Right renal pelvis (tissue), 4 donors: Measurements from ENCODE around the gene DCTN3. TPM values are rescaled to one million over a fixed set of nuclear protein-coding genes. Genes with fewer than 3 reads are reported as not detected.

Experiments
- DNase-seq, 4 donors: peaks; one replicate each; pipeline ENCODE4 v3.0.0-alpha.2; 2013; ENCODE audit warnings: low read depth in 4 of 4, low spot score in 3 of 4, missing footprints in 1 of 4
- polyA plus RNA-seq, 4 donors: library from polyadenylated mRNA; unstranded; fragments of 120-200 nt; gene quantifications; one replicate each; pipeline ENCODE4 v1.2.1, GENCODE V29; 2013; ENCODE audit not compliant: insufficient read length in 4 of 4

Gene DCTN3
- polyA plus RNA-seq, 4 donors, result 95.5 to 108 (median 99.3) TPM

GRCh38 chr9:34576597-34577399 is 43.5 kb downstream of the DCTN3 start:
- DNase-seq, result no peak

GRCh38 chr9:34575862-34576596 is 44.3 kb downstream of the DCTN3 start:
- no peak for DNase-seq

GRCh38 chr9:34575241-34575640 is 45.1 kb downstream of the DCTN3 start:
- DNase-seq, result no peak

- no peak for DNase-seq
Observed at GRCh38 chr9:34574571-34574970, 45.7 kb downstream of the DCTN3 start.

- no peak for DNase-seq
Observed at GRCh38 chr9:34573599-34574325, 46.5 kb downstream of the DCTN3 start.

GRCh38 chr9:34572628-34573027 is 47.7 kb downstream of the DCTN3 start:
- no peak for DNase-seq

- no peak for DNase-seq
Observed at GRCh38 chr9:34572092-34572491, 48.2 kb downstream of the DCTN3 start.

- DNase-seq, result no peak
Observed at GRCh38 chr9:34571481-34571810, 48.8 kb downstream of the DCTN3 start.

- DNase-seq, result no peak
Observed at GRCh38 chr9:34570809-34571480, 49.4 kb downstream of the DCTN3 start.

GRCh38 chr9:34570376-34570775 is 49.9 kb downstream of the DCTN3 start:
- DNase-seq, result no peak

GRCh38 chr9:34568774-34569173 is 51.5 kb downstream of the DCTN3 start:
- no peak for DNase-seq

GRCh38 chr9:34568133-34568532 is 52.2 kb downstream of the DCTN3 start:
- DNase-seq, result no peak

GRCh38 chr9:34566972-34567371 is 53.3 kb downstream of the DCTN3 start:
- no peak for DNase-seq

- no peak for DNase-seq
Observed at GRCh38 chr9:34566322-34566721, 54.0 kb downstream of the DCTN3 start.

- no peak for DNase-seq
Observed at GRCh38 chr9:34565856-34566255, 54.4 kb downstream of the DCTN3 start.

GRCh38 chr9:34564617-34565016 is 55.7 kb downstream of the DCTN3 start:
- no peak for DNase-seq

Other genes with a start within 250 kb of the DCTN3 start
- gene MYORG, start 243.6 kb downstream of the DCTN3 start, polyA plus RNA-seq, result 10 to 100 TPM in 2 of 4 donors, 1 to 10 TPM in 2; 7.6 to 11.5 (median 9.6) TPM
- gene FAM219A, start 161.9 kb downstream of the DCTN3 start, polyA plus RNA-seq, result 10 to 100 TPM; 13.7 to 15.4 (median 14.1) TPM
- gene DNAI1, start 161.7 kb downstream of the DCTN3 start, polyA plus RNA-seq, result 1 to 10 TPM; 1.9 to 2.2 (median 1.9) TPM
- gene ENHO, start 97.5 kb downstream of the DCTN3 start, polyA plus RNA-seq, result 1 to 10 TPM in 3 of 4 donors, under 1 TPM in 1; 0.74 to 2.8 (median 1.8) TPM
- gene CNTFR, start 30.8 kb downstream of the DCTN3 start, polyA plus RNA-seq, result 10 to 100 TPM; 42.5 to 53.8 (median 46.6) TPM
- gene RPP25L, start 8.4 kb downstream of the DCTN3 start, polyA plus RNA-seq, result 10 to 100 TPM; 23.9 to 36.7 (median 30.0) TPM
- gene ARID3C, start 8.6 kb upstream of the DCTN3 start, polyA plus RNA-seq, result under 1 TPM in 1 of 4 donors, not detected in 3; 0.12 TPM
- gene SIGMAR1, start 17.3 kb upstream of the DCTN3 start, polyA plus RNA-seq, result 10 to 100 TPM; 48.2 to 52.6 (median 49.9) TPM
- gene GALT, start 26.2 kb upstream of the DCTN3 start, polyA plus RNA-seq, result 10 to 100 TPM; 65.4 to 71.6 (median 66.1) TPM
- 10 to 100 TPM; 47.7 to 66.7 (median 53.4) TPM for gene IL11RA, start 31.7 kb upstream of the DCTN3 start, polyA plus RNA-seq
- gene CCL27, start 42.2 kb upstream of the DCTN3 start, polyA plus RNA-seq, result under 1 TPM; 0.28 to 0.71 (median 0.54) TPM
- 1 to 10 TPM in 1 of 4 donors, not detected in 3; 1.6 TPM for gene CCL19, start 70.8 kb upstream of the DCTN3 start, polyA plus RNA-seq
- 10 to 100 TPM; 11.7 to 36.8 (median 23.6) TPM for gene CCL21, start 89.6 kb upstream of the DCTN3 start, polyA plus RNA-seq